ENCODE results near the gene PNPO.

The PNPO gene

DNA sequence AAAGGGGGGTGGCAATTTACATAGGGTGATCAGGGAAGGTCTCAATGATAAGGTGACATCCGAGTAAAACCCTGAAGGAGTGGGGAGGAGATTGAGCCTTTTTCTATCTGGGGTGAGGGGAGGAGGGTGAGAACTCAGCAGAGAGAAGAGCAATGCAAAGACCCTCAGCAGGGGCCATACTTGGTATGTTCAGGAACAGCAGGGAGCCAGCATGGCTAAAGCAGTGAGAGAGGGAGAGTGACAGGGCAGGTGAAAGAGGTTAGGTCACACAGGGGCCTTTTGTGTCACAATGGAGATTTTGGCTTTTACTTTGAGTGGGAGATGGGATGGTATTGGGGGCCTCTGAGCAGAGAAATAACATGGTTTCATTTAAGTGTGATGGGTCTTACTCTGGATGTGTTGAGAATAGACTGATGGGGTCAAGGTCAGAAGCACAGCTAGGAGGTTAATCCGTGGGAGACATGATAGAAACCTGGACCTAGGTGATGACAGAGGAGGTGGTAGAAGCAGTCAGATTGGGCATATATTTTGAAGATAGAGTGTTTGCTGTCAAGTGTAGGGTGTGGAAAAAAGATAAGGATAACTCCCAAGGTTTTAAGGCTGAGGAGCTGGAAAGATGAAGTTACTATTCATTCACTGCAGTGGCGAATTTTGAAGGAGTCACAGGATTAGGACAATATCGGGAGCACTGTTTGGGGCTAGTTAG, 39.2 kb upstream of the PNPO start:
- TF ChIP-seq EZH2 (IDR thresholded peaks at IDR 0.05; ENCODE audit: borderline replicate concordance, low read length) (no peak), CTCF (IDR thresholded peaks at IDR 0.05; ENCODE audit: low read length) (no peak)
- no peak overlapping the region for H3K9ac ChIP-seq (ENCODE audit: low read length)
- no peak overlapping the region for H2AFZ ChIP-seq (ENCODE audit: low read length)
- no peaks in the 10 kb centered on the region for H3K79me2 ChIP-seq (ENCODE audit: insufficient read depth, low read length)
- no peaks in the 10 kb centered on the region for H4K20me1 ChIP-seq (ENCODE audit: insufficient read depth, low read length)
- H3K36me3 ChIP-seq (ENCODE audit: insufficient read depth, low read length), result no peaks in the 10 kb centered on the region
- H3K4me3 ChIP-seq (ENCODE audit: low read depth, low read length, poor library complexity, severe bottlenecking), result no peak overlapping the region
- no peaks in the 10 kb centered on the region for H3F3A ChIP-seq (ENCODE audit: insufficient read depth, low read length)
- H3K27ac ChIP-seq (ENCODE audit: low read depth, low read length, poor library complexity, severe bottlenecking), result no peak overlapping the region
- peaks cover 7% of the 10 kb centered on the region for H3K4me1 ChIP-seq (ENCODE audit: insufficient read depth, low read length, severe bottlenecking)
- no peaks in the 10 kb centered on the region for H3K9me2 ChIP-seq (ENCODE audit: low read depth, low read length)
- H3K27me3 ChIP-seq (ENCODE audit: insufficient read depth, low read length), result no peaks in the 10 kb centered on the region
- H3K9me3 ChIP-seq (ENCODE audit: low read length), result no peaks in the 10 kb centered on the region
- no peak overlapping the region for H3K4me2 ChIP-seq (ENCODE audit: low read length)

DNA sequence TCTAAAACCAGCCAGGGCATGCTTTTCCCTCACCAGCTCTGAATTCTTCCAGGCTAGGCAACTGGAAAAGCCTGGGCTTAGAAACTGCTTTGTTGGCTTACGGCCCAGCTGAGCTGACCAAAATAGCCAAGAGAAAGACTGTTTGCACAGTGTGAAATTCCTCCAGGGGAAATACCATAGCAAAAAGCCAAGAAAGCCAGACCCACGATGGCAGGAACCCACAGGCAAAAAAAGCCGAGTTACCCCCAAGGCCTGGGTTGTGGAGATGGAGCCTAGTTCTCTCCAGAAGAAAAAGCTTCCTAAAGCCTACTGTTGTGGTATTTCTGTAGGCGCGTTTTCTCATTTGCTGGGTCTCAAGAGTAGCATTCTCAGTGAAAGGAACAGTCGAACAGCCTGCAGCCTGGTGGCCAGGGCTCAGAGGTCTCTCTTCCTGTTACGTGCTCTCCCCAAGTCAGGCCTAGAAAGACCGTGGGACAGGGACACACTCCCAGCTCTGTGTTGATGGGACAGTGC, 36.1 kb upstream of the PNPO start:
- no peaks in the 10 kb centered on the region for H3F3A ChIP-seq (ENCODE audit: insufficient read depth, low read length)
- no peaks in the 10 kb centered on the region for H3K9me2 ChIP-seq (ENCODE audit: low read depth, low read length)
- TF ChIP-seq EZH2 (IDR thresholded peaks at IDR 0.05; ENCODE audit: borderline replicate concordance, low read length) (no peak), CTCF (IDR thresholded peaks at IDR 0.05; ENCODE audit: low read length) (no peak)

DNA sequence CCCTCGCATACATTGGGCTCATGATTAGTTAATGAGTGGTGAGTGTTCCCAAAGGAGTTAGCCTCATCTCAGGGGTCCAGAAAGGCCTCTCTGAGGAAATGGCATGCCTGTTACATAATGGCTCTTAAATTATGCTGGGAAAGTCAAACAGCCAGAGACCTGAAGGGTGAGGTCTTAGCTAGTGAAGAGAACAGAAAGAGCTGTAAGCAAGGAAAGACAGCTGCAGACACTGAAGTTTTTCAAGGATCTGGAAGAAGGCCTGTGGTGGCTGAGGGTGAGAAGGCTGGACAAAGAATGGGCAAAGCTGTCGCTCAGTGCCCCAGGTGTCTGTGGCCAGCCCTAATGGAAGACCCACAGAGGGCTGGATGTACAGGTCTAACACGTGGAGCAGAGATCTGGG, 34.9 kb upstream of the PNPO start:
- Histone ChIP-seq H3K79me2 (ENCODE audit: insufficient read depth, low read length) (0 out of 2 replicates have a peak, but pooled peaks cover 3% of the 10 kb centered on the region), H3K9ac (ENCODE audit: low read length) (no peak overlapping the region), H4K20me1 (ENCODE audit: insufficient read depth, low read length) (no peaks in the 10 kb centered on the region), H2AFZ (ENCODE audit: low read length) (no peak overlapping the region), H3K4me2 (ENCODE audit: low read length) (no peak overlapping the region), H3K9me3 (ENCODE audit: low read length) (no peaks in the 10 kb centered on the region), H3K9me2 (ENCODE audit: low read depth, low read length) (no peaks in the 10 kb centered on the region), H3K4me3 (ENCODE audit: low read depth, low read length, poor library complexity, severe bottlenecking) (no peak overlapping the region), H3K27me3 (ENCODE audit: insufficient read depth, low read length) (no peaks in the 10 kb centered on the region), H3K27ac (ENCODE audit: low read depth, low read length, poor library complexity, severe bottlenecking) (no peak overlapping the region), H3K4me1 (ENCODE audit: insufficient read depth, low read length, severe bottlenecking) (no peaks in the 10 kb centered on the region), H3K36me3 (ENCODE audit: insufficient read depth, low read length) (0 out of 2 replicates have a peak, but pooled peaks cover 4% of the 10 kb centered on the region), H3F3A (ENCODE audit: insufficient read depth, low read length) (no peaks in the 10 kb centered on the region)
- no peak for TF ChIP-seq CTCF (IDR thresholded peaks at IDR 0.05; ENCODE audit: low read length)
- no peak for TF ChIP-seq EZH2 (IDR thresholded peaks at IDR 0.05; ENCODE audit: borderline replicate concordance, low read length)

More for the DNA sequence above, 36.1 kb upstream of the PNPO start:
- 0 out of 2 replicates have a peak, but pooled peaks cover 4% of the 10 kb centered on the region for H3K36me3 ChIP-seq (ENCODE audit: insufficient read depth, low read length)
- H2AFZ ChIP-seq (ENCODE audit: low read length), result no peak overlapping the region
- no peak overlapping the region for H3K27ac ChIP-seq (ENCODE audit: low read depth, low read length, poor library complexity, severe bottlenecking)
- no peak overlapping the region for H3K9ac ChIP-seq (ENCODE audit: low read length)
- no peaks in the 10 kb centered on the region for H4K20me1 ChIP-seq (ENCODE audit: insufficient read depth, low read length)
- no peak overlapping the region for H3K4me2 ChIP-seq (ENCODE audit: low read length)
- H3K9me3 ChIP-seq (ENCODE audit: low read length), result no peaks in the 10 kb centered on the region
- no peaks in the 10 kb centered on the region for H3K79me2 ChIP-seq (ENCODE audit: insufficient read depth, low read length)
- H3K4me3 ChIP-seq (ENCODE audit: low read depth, low read length, poor library complexity, severe bottlenecking), result no peak overlapping the region
- no peaks in the 10 kb centered on the region for H3K4me1 ChIP-seq (ENCODE audit: insufficient read depth, low read length, severe bottlenecking)
- H3K27me3 ChIP-seq (ENCODE audit: insufficient read depth, low read length), result no peaks in the 10 kb centered on the region

Measured in OCI-LY1 (cell line).